GM12878 (cell line): ENCODE measurements around the gene EP400. TPM values are rescaled to one million over a fixed set of nuclear protein-coding genes. Genes with fewer than 3 reads are reported as not detected.

Source experiments
- CREM ChIP-seq: IDR thresholded peaks from 2 replicates; pipeline ENCODE4 v1.6.1; 2014; ENCODE audit warnings: antibody characterized with exemption, low read depth
- IRF4 ChIP-seq: IDR thresholded peaks from 2 replicates; pipeline ENCODE4 v1.6.1; 2011; ENCODE audit warnings: low read depth, low read length
- NBN ChIP-seq: fragments of 450-650 bp; IDR thresholded peaks from 2 replicates; pipeline ENCODE4 v1.6.1; 2016
- POU2F2 ChIP-seq: IDR thresholded peaks from 3 replicates; pipeline ENCODE4 v1.6.1; 2011; ENCODE audit warnings: low read depth, mild to moderate bottlenecking, low read length, borderline replicate concordance
- SIN3A ChIP-seq: IDR thresholded peaks from 2 replicates; pipeline ENCODE4 v1.6.1; 2012; ENCODE audit warnings: low read depth, low read length, improper control_type of control experiment
- SIX5 ChIP-seq: IDR thresholded peaks from 2 replicates; pipeline ENCODE4 v1.6.1; 2011; ENCODE audit warnings: mild to moderate bottlenecking, low read depth, low read length, moderate library complexity; ENCODE audit not compliant: severe bottlenecking
- SMAD5 ChIP-seq: IDR thresholded peaks from 2 replicates; pipeline ENCODE4 v1.6.1; 2016; ENCODE audit warnings: antibody characterized with exemption, low read depth
- WRNIP1 ChIP-seq: IDR thresholded peaks from 2 replicates; pipeline ENCODE4 v1.6.1; 2011; ENCODE audit warnings: low read depth, low read length, improper control_type of control experiment, borderline replicate concordance
- ZNF217 ChIP-seq: fragments of 450-650 bp; IDR thresholded peaks from 2 replicates; pipeline ENCODE4 v1.6.1; 2017; ENCODE audit warnings: antibody characterized with exemption, mild to moderate bottlenecking
- polyA plus RNA-seq, 11 experiments: library from polyadenylated mRNA; depleted of rRNA in 4 of 11; unstranded in 6 of 11; stranded (reverse) in 5 of 11; fragments of >200 nt; fragmentation: Nextera tagmentation in 4 of 11; fragmentation: Illumina TruSeq in 1 of 11; extraction: Ambion mirVana in 4 of 11; extraction: Trizol in 1 of 11; gene quantifications; 1 replicate in 1 of 11; 2 replicates in 10 of 11; pipeline versions ENCODE4 v1.2.1 to v1.2.3, GENCODE V29; 2011 to 2016; ENCODE audit warnings: inconsistent platforms in 2 of 11, missing spikeins in 2 of 11, low read depth in 1 of 11
- total RNA-seq, 4 experiments: library from RNA; depleted of rRNA in 3 of 4; stranded (reverse); fragments of >200 nt in 3 of 4; fragmentation: Illumina TruSeq in 1 of 4; extraction: Trizol in 1 of 4; gene quantifications; 2 replicates each; pipeline versions ENCODE4 v1.2.1 to v1.2.3, GENCODE V29; 2013 to 2021
- TF ChIP-seq, protein P1 (sequence below): IDR thresholded peaks from 2 replicates; pipeline ENCODE4 v1.6.1; 2011; ENCODE audit warnings: borderline replicate concordance, low read depth, mild to moderate bottlenecking, moderate library complexity, low read length; ENCODE audit not compliant: insufficient read depth, poor library complexity, severe bottlenecking
- TF ChIP-seq, protein P2 (sequence below): IDR thresholded peaks from 2 replicates; pipeline ENCODE4 v1.6.1; 2011; ENCODE audit warnings: mild to moderate bottlenecking, low read depth, low read length, moderate library complexity; ENCODE audit not compliant: insufficient replicate concordance
- TF ChIP-seq, protein P3 (sequence below): fragments of 450-650 bp; IDR thresholded peaks from 2 replicates; pipeline ENCODE4 v1.6.1; 2014; ENCODE audit warnings: mild to moderate bottlenecking

Gene EP400
- total and polyA plus RNA-seq, 10 of the 15 experiments (the other 5 are each of a cell fraction or from before 2014, with no cell fraction given), result 3.8 to 44.2 (median 8.4) TPM

DNA sequence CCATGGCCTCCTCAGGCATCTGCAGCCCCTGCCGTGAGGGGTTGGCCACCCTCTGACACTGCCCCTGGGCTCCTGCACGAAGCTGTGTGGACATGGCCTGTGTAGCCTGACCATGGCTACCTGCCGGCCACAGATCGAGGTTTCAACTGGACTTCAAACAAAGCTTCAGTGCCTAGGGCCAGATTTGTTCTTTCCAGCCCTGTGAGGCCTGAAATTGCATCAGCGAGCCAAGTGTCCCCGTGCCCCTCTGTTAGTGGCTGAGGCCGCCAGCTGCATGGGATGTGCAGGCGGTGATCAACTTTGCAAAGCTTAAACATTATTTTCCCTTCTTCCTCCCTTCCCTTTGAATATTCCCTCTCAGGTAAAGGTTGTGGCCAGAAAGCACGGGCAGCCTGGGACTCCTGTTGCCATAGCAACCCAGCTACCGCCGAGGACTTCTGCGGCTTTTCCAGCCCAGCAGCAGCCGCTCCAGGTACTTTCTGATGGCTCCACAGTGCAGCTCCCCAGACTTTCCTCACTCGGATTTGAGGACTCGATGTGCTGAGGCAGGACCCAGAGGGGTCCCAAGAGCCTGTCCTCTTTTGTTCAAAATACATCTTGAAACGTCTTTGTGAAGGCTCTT, 158.6 kb downstream of the EP400 start (continued):
- TF ChIP-seq, protein P1, sequence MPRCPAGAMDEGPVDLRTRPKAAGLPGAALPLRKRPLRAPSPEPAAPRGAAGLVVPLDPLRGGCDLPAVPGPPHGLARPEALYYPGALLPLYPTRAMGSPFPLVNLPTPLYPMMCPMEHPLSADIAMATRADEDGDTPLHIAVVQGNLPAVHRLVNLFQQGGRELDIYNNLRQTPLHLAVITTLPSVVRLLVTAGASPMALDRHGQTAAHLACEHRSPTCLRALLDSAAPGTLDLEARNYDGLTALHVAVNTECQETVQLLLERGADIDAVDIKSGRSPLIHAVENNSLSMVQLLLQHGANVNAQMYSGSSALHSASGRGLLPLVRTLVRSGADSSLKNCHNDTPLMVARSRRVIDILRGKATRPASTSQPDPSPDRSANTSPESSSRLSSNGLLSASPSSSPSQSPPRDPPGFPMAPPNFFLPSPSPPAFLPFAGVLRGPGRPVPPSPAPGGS, result no peak
- TF ChIP-seq NBN (no peak), SIX5 (no peak), SIN3A (no peak), CREM (no peak), WRNIP1 (no peak), POU2F2 (no peak), ZNF217 (no peak), SMAD5 (no peak), IRF4 (no peak)
- TF ChIP-seq, protein P2, sequence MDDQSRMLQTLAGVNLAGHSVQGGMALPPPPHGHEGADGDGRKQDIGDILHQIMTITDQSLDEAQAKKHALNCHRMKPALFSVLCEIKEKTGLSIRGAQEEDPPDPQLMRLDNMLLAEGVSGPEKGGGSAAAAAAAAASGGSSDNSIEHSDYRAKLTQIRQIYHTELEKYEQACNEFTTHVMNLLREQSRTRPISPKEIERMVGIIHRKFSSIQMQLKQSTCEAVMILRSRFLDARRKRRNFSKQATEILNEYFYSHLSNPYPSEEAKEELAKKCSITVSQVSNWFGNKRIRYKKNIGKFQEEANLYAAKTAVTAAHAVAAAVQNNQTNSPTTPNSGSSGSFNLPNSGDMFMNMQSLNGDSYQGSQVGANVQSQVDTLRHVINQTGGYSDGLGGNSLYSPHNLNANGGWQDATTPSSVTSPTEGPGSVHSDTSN, result no peak
- TF ChIP-seq, protein P3, sequence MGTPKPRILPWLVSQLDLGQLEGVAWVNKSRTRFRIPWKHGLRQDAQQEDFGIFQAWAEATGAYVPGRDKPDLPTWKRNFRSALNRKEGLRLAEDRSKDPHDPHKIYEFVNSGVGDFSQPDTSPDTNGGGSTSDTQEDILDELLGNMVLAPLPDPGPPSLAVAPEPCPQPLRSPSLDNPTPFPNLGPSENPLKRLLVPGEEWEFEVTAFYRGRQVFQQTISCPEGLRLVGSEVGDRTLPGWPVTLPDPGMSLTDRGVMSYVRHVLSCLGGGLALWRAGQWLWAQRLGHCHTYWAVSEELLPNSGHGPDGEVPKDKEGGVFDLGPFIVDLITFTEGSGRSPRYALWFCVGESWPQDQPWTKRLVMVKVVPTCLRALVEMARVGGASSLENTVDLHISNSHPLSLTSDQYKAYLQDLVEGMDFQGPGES, result no peak
